Right atrium auricular region (tissue), 2 donors: ENCODE measurements around the gene AHCY. TPM values are rescaled to one million over a fixed set of nuclear protein-coding genes. Genes with fewer than 3 reads are reported as not detected.

Experiments used
- DNase-seq: peaks from one replicate; pipeline ENCODE4 v3.0.0-alpha.2; 2019; ENCODE audit warnings: low spot score
- H3K27ac ChIP-seq, 2 donors: fragments of 200-600 bp; sonication (generic); 1 replicate in 1 of 2; 2 replicates in 1 of 2; pipeline ENCODE4 v1.5.1; 2016 to 2019
- H3K27me3 ChIP-seq, 2 donors: fragments of 200-600 bp; sonication (generic); one replicate each; pipeline versions ENCODE4 v1.5.1 to v1.6.0; 2017 to 2019
- H3K36me3 ChIP-seq: fragments of 200-600 bp; sonication (generic); one replicate; pipeline ENCODE4 v1.5.1; 2016
- H3K4me1 ChIP-seq, 2 donors: fragments of 200-600 bp; sonication (generic); one replicate each; pipeline versions ENCODE4 v1.5.1 to v1.6.0; 2017 to 2019
- H3K4me3 ChIP-seq, 2 donors: fragments of 200-600 bp; sonication (generic); 1 replicate in 1 of 2; 2 replicates in 1 of 2; pipeline ENCODE4 v1.5.1; 2017 to 2019; ENCODE audit warnings: mild to moderate bottlenecking in 1 of 2, moderate library complexity in 1 of 2
- H3K9me3 ChIP-seq, 2 donors: fragments of 200-600 bp; sonication (generic); one replicate each; pipeline ENCODE4 v1.5.1; 2019
- CTCF ChIP-seq, 2 donors: fragments of 200-600 bp; sonication (generic); IDR thresholded peaks; one replicate each; pipeline ENCODE4 v1.5.1; 2019; ENCODE audit warnings: antibody characterized with exemption in 2 of 2
- total RNA-seq, 2 donors: library from RNA; depleted of rRNA; stranded (reverse); fragments of >200 nt; gene quantifications; one replicate each; pipeline ENCODE4 v1.1.0, GENCODE V29; 2016

The AHCY gene
- total RNA-seq, 2 donors from 2014 or later, result 51.9 to 59.7 TPM

GRCh38 chr20:34318609-34319443 is 15.7 kb upstream of the AHCY start:
- TF ChIP-seq CTCF (IDR thresholded peaks at IDR 0.05), result no peak
- H3K27me3 ChIP-seq, result no peaks in the 10 kb centered on the region
- H3K9me3 ChIP-seq, result no peaks in the 10 kb centered on the region
- H3K36me3 ChIP-seq, result no peaks in the 10 kb centered on the region
- no peak for DNase-seq
- no peak overlapping the region for H3K4me3 ChIP-seq
- no peaks in the 10 kb centered on the region for H3K4me1 ChIP-seq
- H3K27ac ChIP-seq, result no peak overlapping the region

DNA sequence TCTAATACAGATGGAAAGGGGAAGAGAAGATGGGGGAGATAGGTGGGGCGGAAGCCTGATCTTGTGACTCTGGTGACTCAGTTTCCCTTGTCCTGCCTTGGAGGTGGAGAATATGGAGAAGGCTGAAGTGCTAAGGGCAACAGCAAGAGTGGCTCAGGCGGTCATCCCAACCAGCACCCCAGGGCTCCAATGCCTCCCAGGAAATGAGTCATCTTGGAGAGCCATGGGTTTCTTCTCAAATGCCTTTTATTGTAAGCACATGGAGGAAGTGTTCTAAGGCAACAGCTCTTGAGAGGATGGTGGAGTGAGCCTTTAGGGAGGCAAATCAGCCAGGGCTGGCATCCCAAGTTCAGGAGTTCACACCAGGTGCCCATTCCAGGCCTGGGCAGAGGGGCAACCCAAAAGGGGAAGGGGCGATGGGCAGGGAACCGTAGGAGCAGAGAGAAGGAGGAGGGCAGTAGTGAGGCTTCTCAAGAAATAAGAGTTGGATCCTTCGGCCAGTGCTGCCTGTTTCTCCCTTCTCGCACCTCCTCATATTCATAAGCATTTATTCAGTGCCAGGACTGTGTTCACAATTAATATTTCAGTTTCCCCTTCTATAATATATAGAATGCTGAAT is 13.2 kb upstream of the AHCY start:
- no peak for DNase-seq
- H3K4me3 ChIP-seq, result no peak overlapping the region
- TF ChIP-seq CTCF (IDR thresholded peaks at IDR 0.05), result no peak
- no peak overlapping the region for H3K27ac ChIP-seq
- peaks cover 0 to 16% of the 10 kb centered on the region in 2 donors for H3K4me1 ChIP-seq
- no peaks in the 10 kb centered on the region for H3K36me3 ChIP-seq
- no peaks in the 10 kb centered on the region for H3K9me3 ChIP-seq
- no peaks in the 10 kb centered on the region for H3K27me3 ChIP-seq

DNA sequence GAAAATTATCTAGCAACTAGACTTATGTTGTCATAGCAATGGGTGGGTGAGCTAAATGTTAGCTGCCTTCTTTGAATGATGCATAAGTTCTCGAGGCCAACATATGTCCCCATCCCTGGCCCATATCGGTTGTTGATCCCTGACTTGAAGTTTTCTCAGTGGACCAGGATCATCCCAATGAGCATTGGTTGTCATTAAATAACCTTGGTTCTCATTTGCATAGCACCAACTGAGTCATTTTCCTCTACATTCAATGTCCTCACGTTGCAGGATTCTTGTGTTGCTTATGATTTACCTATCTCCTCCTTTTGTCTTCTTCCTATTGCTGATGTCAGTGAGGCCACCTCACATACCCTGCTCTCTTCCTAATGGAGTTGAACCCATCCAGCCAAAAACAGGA is 12.1 kb upstream of the AHCY start:
- DNase-seq, result no peak
- H3K36me3 ChIP-seq, result no peaks in the 10 kb centered on the region
- TF ChIP-seq CTCF (IDR thresholded peaks at IDR 0.05), result no peak
- H3K4me3 ChIP-seq, result no peak overlapping the region
- H3K9me3 ChIP-seq, result no peaks in the 10 kb centered on the region
- H3K4me1 ChIP-seq, result peaks cover 0 to 18% of the 10 kb centered on the region in 2 donors
- no peak overlapping the region for H3K27ac ChIP-seq
- no peaks in the 10 kb centered on the region for H3K27me3 ChIP-seq

GRCh38 chr20:34312544-34313217 is 9.5 kb upstream of the AHCY start:
- peak; percentile 98 to 100 for TF ChIP-seq CTCF (IDR thresholded peaks at IDR 0.05)
- Histone ChIP-seq H3K4me1 (peaks cover 0 to 18% of the 10 kb centered on the region in 2 donors), H3K36me3 (no peaks in the 10 kb centered on the region), H3K27ac (no peak overlapping the region), H3K27me3 (no peaks in the 10 kb centered on the region), H3K9me3 (no peaks in the 10 kb centered on the region), H3K4me3 (peak overlapping the region in 1 of 2 donors; percentile 30)
- peak; percentile 88 for DNase-seq

GRCh38 chr20:34312024-34312460 is 8.9 kb upstream of the AHCY start:
- no peaks in the 10 kb centered on the region for H3K27me3 ChIP-seq
- peak overlapping the region in 1 of 2 donors; percentile 26 for H3K4me3 ChIP-seq
- H3K4me1 ChIP-seq, result peaks cover 0 to 18% of the 10 kb centered on the region in 2 donors
- no peak for TF ChIP-seq CTCF (IDR thresholded peaks at IDR 0.05)
- H3K27ac ChIP-seq, result no peak overlapping the region
- no peak for DNase-seq
- H3K9me3 ChIP-seq, result no peaks in the 10 kb centered on the region
- no peaks in the 10 kb centered on the region for H3K36me3 ChIP-seq
